HEK293 (cell line): Measurements from ENCODE around the gene CRX.
A peak's percentile ranks its signal among the peaks of the same experiment; 100 is the strongest.

ENCODE experiments used
- FEZF1 ChIP-seq: fragments of 450-650 bp; formaldehyde crosslinking; IDR thresholded peaks from 2 replicates; pipeline ENCODE4 v1.5.1; 2016; ENCODE audit warnings: missing biosample characterization, missing genetic modification characterization
- GLIS1 ChIP-seq: fragments of 450-650 bp; formaldehyde crosslinking; IDR thresholded peaks from 2 replicates; pipeline ENCODE4 v1.5.1; 2016; ENCODE audit warnings: missing biosample characterization, missing genetic modification characterization
- GLIS2 ChIP-seq: fragments of 450-650 bp; formaldehyde crosslinking; IDR thresholded peaks from 2 replicates; pipeline ENCODE4 v1.5.1; 2016; ENCODE audit warnings: missing biosample characterization, missing genetic modification characterization
- HOXC10 ChIP-seq: sonication (generic); formaldehyde crosslinking; IDR thresholded peaks from 2 replicates; pipeline ENCODE4 v1.8.1; 2023; ENCODE audit warnings: mild to moderate bottlenecking, missing genetic modification reagents
- KLF1 ChIP-seq: fragments of 450-650 bp; formaldehyde crosslinking; IDR thresholded peaks from 2 replicates; pipeline ENCODE4 v1.5.1; 2016; ENCODE audit warnings: missing biosample characterization, missing genetic modification characterization
- MYNN ChIP-seq: fragments of 450-650 bp; formaldehyde crosslinking; IDR thresholded peaks from 2 replicates; pipeline ENCODE4 v1.5.1; 2016; ENCODE audit warnings: missing biosample characterization, missing genetic modification characterization, borderline replicate concordance
- RBAK ChIP-seq: fragments of 450-650 bp; formaldehyde crosslinking; IDR thresholded peaks from 2 replicates; pipeline ENCODE4 v1.5.1; 2016; ENCODE audit warnings: missing biosample characterization, missing genetic modification characterization
- SP3 ChIP-seq: fragments of 450-650 bp; formaldehyde crosslinking; IDR thresholded peaks from 2 replicates; pipeline ENCODE4 v1.5.1; 2016; ENCODE audit warnings: missing biosample characterization, missing genetic modification characterization
- TRIM28 ChIP-seq: IDR thresholded peaks from 2 replicates; pipeline ENCODE4 v1.6.1; 2011; ENCODE audit warnings: low read length, control low read depth, borderline replicate concordance
- WT1 ChIP-seq: fragments of 450-650 bp; formaldehyde crosslinking; IDR thresholded peaks from 2 replicates; pipeline ENCODE4 v1.5.1; 2016; ENCODE audit warnings: missing biosample characterization, missing genetic modification characterization
- YY2 ChIP-seq: fragments of 450-650 bp; formaldehyde crosslinking; IDR thresholded peaks from 2 replicates; pipeline ENCODE4 v1.5.1; 2016; ENCODE audit warnings: missing biosample characterization, missing genetic modification characterization
- ZBTB17 ChIP-seq: fragments of 450-650 bp; formaldehyde crosslinking; IDR thresholded peaks from 2 replicates; pipeline ENCODE4 v1.5.1; 2016; ENCODE audit warnings: missing biosample characterization, missing genetic modification characterization
- ZBTB20 ChIP-seq: fragments of 450-650 bp; formaldehyde crosslinking; IDR thresholded peaks from 2 replicates; pipeline ENCODE4 v1.5.1; 2016; ENCODE audit warnings: missing biosample characterization, missing genetic modification characterization
- ZBTB48 ChIP-seq: fragments of 450-650 bp; formaldehyde crosslinking; IDR thresholded peaks from 2 replicates; pipeline ENCODE4 v1.5.1; 2016; ENCODE audit warnings: missing biosample characterization, missing genetic modification characterization
- ZEB2 ChIP-seq: fragments of 450-650 bp; formaldehyde crosslinking; IDR thresholded peaks from 2 replicates; pipeline ENCODE4 v1.5.1; 2016; ENCODE audit warnings: missing biosample characterization, missing genetic modification characterization
- ZFP37 ChIP-seq: fragments of 450-650 bp; formaldehyde crosslinking; IDR thresholded peaks from 2 replicates; pipeline ENCODE4 v1.5.1; 2016; ENCODE audit warnings: missing biosample characterization, missing genetic modification characterization
- ZFP41 ChIP-seq: fragments of 450-650 bp; formaldehyde crosslinking; IDR thresholded peaks from 2 replicates; pipeline ENCODE4 v1.5.1; 2016; ENCODE audit warnings: missing biosample characterization, missing genetic modification characterization, borderline replicate concordance
- ZFP69B ChIP-seq: fragments of 450-650 bp; formaldehyde crosslinking; IDR thresholded peaks from 2 replicates; pipeline ENCODE4 v1.5.1; 2016; ENCODE audit warnings: missing biosample characterization, missing genetic modification characterization
- ZNF248 ChIP-seq: fragments of 450-650 bp; formaldehyde crosslinking; IDR thresholded peaks from 2 replicates; pipeline ENCODE4 v1.5.1; 2017; ENCODE audit warnings: missing biosample characterization, missing genetic modification characterization
- ZNF391 ChIP-seq: fragments of 450-650 bp; formaldehyde crosslinking; IDR thresholded peaks from 2 replicates; pipeline ENCODE4 v1.5.1; 2016; ENCODE audit warnings: low read depth, missing biosample characterization, missing genetic modification characterization, borderline replicate concordance
- ZNF549 ChIP-seq: fragments of 450-650 bp; IDR thresholded peaks from 2 replicates; pipeline ENCODE4 v1.5.1; 2018; ENCODE audit warnings: missing biosample characterization, missing genetic modification characterization, mild to moderate bottlenecking, inconsistent platforms, moderate library complexity
- ZNF626 ChIP-seq: fragments of 450-650 bp; sonication (Bioruptor Pico); formaldehyde crosslinking; IDR thresholded peaks from 2 replicates; pipeline ENCODE4 v1.5.1; 2018; ENCODE audit warnings: missing biosample characterization, missing genetic modification characterization, inconsistent platforms
- ZNF768 ChIP-seq: fragments of 450-650 bp; formaldehyde crosslinking; IDR thresholded peaks from 2 replicates; pipeline ENCODE4 v1.5.1; 2018; ENCODE audit warnings: missing biosample characterization, mild to moderate bottlenecking, missing genetic modification characterization
- ZNF837 ChIP-seq: fragments of 450-650 bp; formaldehyde crosslinking; IDR thresholded peaks from 2 replicates; pipeline ENCODE4 v1.5.1; 2016; ENCODE audit warnings: missing biosample characterization, missing genetic modification characterization
- ZSCAN16 ChIP-seq: fragments of 450-650 bp; formaldehyde crosslinking; IDR thresholded peaks from 2 replicates; pipeline ENCODE4 v1.5.1; 2016; ENCODE audit warnings: missing biosample characterization, missing genetic modification characterization
- TF ChIP-seq, protein P1 (sequence below): fragments of 450-650 bp; formaldehyde crosslinking; IDR thresholded peaks from 2 replicates; pipeline ENCODE4 v1.5.1; 2016; ENCODE audit warnings: missing biosample characterization, missing genetic modification characterization, borderline replicate concordance
- TF ChIP-seq, protein P2 (sequence below): fragments of 450-650 bp; formaldehyde crosslinking; IDR thresholded peaks from 2 replicates; pipeline ENCODE4 v1.5.1; 2016; ENCODE audit warnings: missing biosample characterization, missing genetic modification characterization
- TF ChIP-seq, protein P3 (sequence below): fragments of 450-650 bp; formaldehyde crosslinking; IDR thresholded peaks from 2 replicates; pipeline ENCODE4 v1.5.1; 2016; ENCODE audit warnings: missing biosample characterization, missing genetic modification characterization
- TF ChIP-seq, protein P4 (sequence below): IDR thresholded peaks from 2 replicates; pipeline ENCODE4 v1.6.1; 2011; ENCODE audit warnings: mild to moderate bottlenecking, low read depth, low read length, borderline replicate concordance
- TF ChIP-seq, protein P5 (sequence below): fragments of 450-650 bp; formaldehyde crosslinking; IDR thresholded peaks from 2 replicates; pipeline ENCODE4 v1.5.1; 2016; ENCODE audit warnings: missing biosample characterization, missing genetic modification characterization, low read depth
- TF ChIP-seq, protein P6 (sequence below): fragments of 450-650 bp; formaldehyde crosslinking; IDR thresholded peaks from 2 replicates; pipeline ENCODE4 v1.5.1; 2016; ENCODE audit warnings: missing biosample characterization, missing genetic modification characterization

Gene CRX

DNA sequence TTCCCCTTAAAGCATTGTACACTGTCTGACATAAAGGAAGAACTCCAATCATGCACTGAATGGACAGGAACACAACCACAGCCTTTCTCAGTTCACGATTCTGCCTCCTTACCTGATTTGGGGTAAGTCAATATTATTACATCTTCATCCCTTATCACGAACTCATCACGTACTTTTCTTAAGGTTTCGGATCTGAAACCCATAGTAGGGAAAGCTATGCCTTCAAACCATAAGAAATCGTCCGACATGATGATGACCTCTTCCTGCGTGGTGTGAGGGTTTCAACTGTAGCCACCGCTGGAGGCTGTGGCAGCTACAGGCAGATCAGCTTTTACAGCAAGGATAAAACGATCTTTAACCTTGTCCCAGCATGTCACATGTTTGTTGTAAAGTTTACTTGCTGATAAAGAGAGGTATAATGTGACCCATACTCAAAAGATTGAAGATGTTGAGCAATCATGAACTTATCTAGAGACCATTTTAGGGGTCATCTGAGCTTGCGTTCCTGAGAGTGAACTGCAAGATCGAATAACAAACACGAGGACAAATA lies 64.3 kb downstream of the CRX start, which contains the start of gene SULT2A1 (continued):
- TF ChIP-seq ZFP41 (tag by site-specific recombination), result no peak
- TF ChIP-seq WT1 (tag by site-specific recombination), result no peak
- TF ChIP-seq ZSCAN16 (tag by site-specific recombination), result no peak
- TF ChIP-seq ZNF837, result no peak
- TF ChIP-seq ZNF391 (tag by site-specific recombination), result no peak
- peak; percentile 69 for TF ChIP-seq ZBTB48 (tag by site-specific recombination)
- TF ChIP-seq ZNF549, result no peak
- TF ChIP-seq ZBTB20 (tag by site-specific recombination), result no peak
- no peak for TF ChIP-seq ZFP69B (tag by site-specific recombination)
- peak; percentile 46 for TF ChIP-seq FEZF1 (tag by site-specific recombination)
- TF ChIP-seq, protein P1, sequence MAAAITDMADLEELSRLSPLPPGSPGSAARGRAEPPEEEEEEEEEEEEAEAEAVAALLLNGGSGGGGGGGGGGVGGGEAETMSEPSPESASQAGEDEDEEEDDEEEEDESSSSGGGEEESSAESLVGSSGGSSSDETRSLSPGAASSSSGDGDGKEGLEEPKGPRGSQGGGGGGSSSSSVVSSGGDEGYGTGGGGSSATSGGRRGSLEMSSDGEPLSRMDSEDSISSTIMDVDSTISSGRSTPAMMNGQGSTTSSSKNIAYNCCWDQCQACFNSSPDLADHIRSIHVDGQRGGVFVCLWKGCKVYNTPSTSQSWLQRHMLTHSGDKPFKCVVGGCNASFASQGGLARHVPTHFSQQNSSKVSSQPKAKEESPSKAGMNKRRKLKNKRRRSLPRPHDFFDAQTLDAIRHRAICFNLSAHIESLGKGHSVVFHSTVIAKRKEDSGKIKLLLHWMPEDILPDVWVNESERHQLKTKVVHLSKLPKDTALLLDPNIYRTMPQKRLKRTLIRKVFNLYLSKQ, result no peak
- TF ChIP-seq, protein P2, sequence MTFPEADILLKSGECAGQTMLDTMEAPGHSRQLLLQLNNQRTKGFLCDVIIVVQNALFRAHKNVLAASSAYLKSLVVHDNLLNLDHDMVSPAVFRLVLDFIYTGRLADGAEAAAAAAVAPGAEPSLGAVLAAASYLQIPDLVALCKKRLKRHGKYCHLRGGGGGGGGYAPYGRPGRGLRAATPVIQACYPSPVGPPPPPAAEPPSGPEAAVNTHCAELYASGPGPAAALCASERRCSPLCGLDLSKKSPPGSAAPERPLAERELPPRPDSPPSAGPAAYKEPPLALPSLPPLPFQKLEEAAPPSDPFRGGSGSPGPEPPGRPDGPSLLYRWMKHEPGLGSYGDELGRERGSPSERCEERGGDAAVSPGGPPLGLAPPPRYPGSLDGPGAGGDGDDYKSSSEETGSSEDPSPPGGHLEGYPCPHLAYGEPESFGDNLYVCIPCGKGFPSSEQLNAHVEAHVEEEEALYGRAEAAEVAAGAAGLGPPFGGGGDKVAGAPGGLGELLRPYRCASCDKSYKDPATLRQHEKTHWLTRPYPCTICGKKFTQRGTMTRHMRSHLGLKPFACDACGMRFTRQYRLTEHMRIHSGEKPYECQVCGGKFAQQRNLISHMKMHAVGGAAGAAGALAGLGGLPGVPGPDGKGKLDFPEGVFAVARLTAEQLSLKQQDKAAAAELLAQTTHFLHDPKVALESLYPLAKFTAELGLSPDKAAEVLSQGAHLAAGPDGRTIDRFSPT (tag by site-specific recombination), result no peak
- 0 out of 2 replicates have a peak, but pooled peaks have one; percentile 56 for TF ChIP-seq TRIM28
- no peak for TF ChIP-seq ZNF768 (tag by site-specific recombination)
- TF ChIP-seq GLIS2 (tag by site-specific recombination), result no peak
- TF ChIP-seq, protein P3, sequence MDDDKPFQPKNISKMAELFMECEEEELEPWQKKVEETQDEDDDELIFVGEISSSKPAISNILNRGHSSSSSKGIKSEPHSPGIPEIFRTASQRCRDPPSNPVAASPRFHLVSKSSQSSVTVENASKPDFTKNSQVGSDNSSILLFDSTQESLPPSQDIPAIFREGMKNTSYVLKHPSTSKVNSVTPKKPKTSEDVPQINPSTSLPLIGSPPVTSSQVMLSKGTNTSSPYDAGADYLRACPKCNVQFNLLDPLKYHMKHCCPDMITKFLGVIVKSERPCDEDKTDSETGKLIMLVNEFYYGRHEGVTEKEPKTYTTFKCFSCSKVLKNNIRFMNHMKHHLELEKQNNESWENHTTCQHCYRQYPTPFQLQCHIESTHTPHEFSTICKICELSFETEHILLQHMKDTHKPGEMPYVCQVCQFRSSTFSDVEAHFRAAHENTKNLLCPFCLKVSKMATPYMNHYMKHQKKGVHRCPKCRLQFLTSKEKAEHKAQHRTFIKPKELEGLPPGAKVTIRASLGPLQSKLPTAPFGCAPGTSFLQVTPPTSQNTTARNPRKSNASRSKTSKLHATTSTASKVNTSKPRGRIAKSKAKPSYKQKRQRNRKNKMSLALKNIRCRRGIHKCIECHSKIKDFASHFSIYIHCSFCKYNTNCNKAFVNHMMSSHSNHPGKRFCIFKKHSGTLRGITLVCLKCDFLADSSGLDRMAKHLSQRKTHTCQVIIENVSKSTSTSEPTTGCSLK (tag by site-specific recombination), result no peak
- no peak for TF ChIP-seq ZEB2 (tag by site-specific recombination)
- peak; percentile 40 for TF ChIP-seq ZBTB17 (tag by site-specific recombination)
- no peak for TF ChIP-seq HOXC10 (CRISPR knock-in tag)
- TF ChIP-seq YY2 (tag by site-specific recombination), result no peak
- TF ChIP-seq ZFP37 (tag by site-specific recombination), result no peak
- no peak for TF ChIP-seq KLF1 (tag by site-specific recombination)
- no peak for TF ChIP-seq ZNF248 (tag by site-specific recombination)
- TF ChIP-seq ZNF626, result no peak
- TF ChIP-seq SP3 (tag by site-specific recombination), result no peak
- TF ChIP-seq, protein P4, sequence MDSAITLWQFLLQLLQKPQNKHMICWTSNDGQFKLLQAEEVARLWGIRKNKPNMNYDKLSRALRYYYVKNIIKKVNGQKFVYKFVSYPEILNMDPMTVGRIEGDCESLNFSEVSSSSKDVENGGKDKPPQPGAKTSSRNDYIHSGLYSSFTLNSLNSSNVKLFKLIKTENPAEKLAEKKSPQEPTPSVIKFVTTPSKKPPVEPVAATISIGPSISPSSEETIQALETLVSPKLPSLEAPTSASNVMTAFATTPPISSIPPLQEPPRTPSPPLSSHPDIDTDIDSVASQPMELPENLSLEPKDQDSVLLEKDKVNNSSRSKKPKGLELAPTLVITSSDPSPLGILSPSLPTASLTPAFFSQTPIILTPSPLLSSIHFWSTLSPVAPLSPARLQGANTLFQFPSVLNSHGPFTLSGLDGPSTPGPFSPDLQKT, result no peak
- TF ChIP-seq, protein P5, sequence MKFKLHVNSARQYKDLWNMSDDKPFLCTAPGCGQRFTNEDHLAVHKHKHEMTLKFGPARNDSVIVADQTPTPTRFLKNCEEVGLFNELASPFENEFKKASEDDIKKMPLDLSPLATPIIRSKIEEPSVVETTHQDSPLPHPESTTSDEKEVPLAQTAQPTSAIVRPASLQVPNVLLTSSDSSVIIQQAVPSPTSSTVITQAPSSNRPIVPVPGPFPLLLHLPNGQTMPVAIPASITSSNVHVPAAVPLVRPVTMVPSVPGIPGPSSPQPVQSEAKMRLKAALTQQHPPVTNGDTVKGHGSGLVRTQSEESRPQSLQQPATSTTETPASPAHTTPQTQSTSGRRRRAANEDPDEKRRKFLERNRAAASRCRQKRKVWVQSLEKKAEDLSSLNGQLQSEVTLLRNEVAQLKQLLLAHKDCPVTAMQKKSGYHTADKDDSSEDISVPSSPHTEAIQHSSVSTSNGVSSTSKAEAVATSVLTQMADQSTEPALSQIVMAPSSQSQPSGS (tag by site-specific recombination), result no peak
- no peak for TF ChIP-seq MYNN
- TF ChIP-seq, protein P6, sequence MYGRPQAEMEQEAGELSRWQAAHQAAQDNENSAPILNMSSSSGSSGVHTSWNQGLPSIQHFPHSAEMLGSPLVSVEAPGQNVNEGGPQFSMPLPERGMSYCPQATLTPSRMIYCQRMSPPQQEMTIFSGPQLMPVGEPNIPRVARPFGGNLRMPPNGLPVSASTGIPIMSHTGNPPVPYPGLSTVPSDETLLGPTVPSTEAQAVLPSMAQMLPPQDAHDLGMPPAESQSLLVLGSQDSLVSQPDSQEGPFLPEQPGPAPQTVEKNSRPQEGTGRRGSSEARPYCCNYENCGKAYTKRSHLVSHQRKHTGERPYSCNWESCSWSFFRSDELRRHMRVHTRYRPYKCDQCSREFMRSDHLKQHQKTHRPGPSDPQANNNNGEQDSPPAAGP, result no peak
- no peak for TF ChIP-seq RBAK
- 0 out of 2 replicates have a peak, but pooled peaks have one; percentile 8 for TF ChIP-seq GLIS1 (tag by site-specific recombination)
